ENCODE results near the gene ADAMTS1. TPM values are rescaled to one million over a fixed set of nuclear protein-coding genes. Genes with fewer than 3 reads are reported as not detected.

The ADAMTS1 gene
- total RNA-seq, 1 experiment from 2014 or later: 17.8 TPM

- no peaks in the 10 kb centered on the region for H3K27me3 Mint-ChIP-seq (ENCODE audit: low read depth)
- no peak overlapping the region for H2AK5ac ChIP-seq (ENCODE audit: insufficient read length, low read length)
- no peak overlapping the region for H2BK5ac ChIP-seq (ENCODE audit: insufficient read length, low read length)
- no peak overlapping the region for H2AFZ ChIP-seq (ENCODE audit: low read length)
- no peak overlapping the region for H2BK20ac ChIP-seq (ENCODE audit: low read depth, low read length, poor library complexity, severe bottlenecking)
- H4K20me1 ChIP-seq (ENCODE audit: control insufficient read depth, insufficient read depth, insufficient read length): no peaks in the 10 kb centered on the region
- no peak for DNase-seq
- no peak for TF ChIP-seq CTCF (conservative IDR thresholded peaks at IDR 0.05)
- H3K27ac ChIP-seq (ENCODE audit: insufficient read length, low read depth, low read length): no peak overlapping the region
- no peak overlapping the region for H3K56ac ChIP-seq (ENCODE audit: insufficient read length, low read depth, low read length)
- H3K9ac ChIP-seq (ENCODE audit: extremely low read depth, insufficient read length, low read length): no peak overlapping the region
- H3K79me2 ChIP-seq (ENCODE audit: insufficient read depth, low read length): no peaks in the 10 kb centered on the region
- 0 out of 2 replicates have a peak, but pooled peaks cover 2% of the 10 kb centered on the region for H3K4me1 ChIP-seq (ENCODE audit: insufficient read depth, low read length)
- no peak overlapping the region for H2BK120ac ChIP-seq (ENCODE audit: low read depth, low read length, poor library complexity, severe bottlenecking)
- H4K8ac ChIP-seq (replicated peaks; ENCODE audit: insufficient read length, low read depth, low read length): no peak overlapping the region
- H3K79me1 ChIP-seq (ENCODE audit: insufficient read depth, low read depth, low read length, poor library complexity, severe bottlenecking): no peaks in the 10 kb centered on the region
- H2BK12ac ChIP-seq (ENCODE audit: insufficient read length, low read depth, low read length): no peak overlapping the region
- no peak overlapping the region for H4K5ac ChIP-seq (ENCODE audit: insufficient read length, low read depth, low read length)
- no CpG with 5 or more reads among the region's 8 CpGs for WGBS (ENCODE audit: extremely low coverage, insufficient read length, low lambda C conversion rate)
- no peaks in the 10 kb centered on the region for H3K9me3 ChIP-seq (ENCODE audit: control insufficient read depth, low read depth, low read length)
- no peak overlapping the region for H3K4me2 ChIP-seq (ENCODE audit: insufficient read depth, insufficient read length, low read length)
- H3K18ac ChIP-seq (ENCODE audit: insufficient read length, low read depth, low read length): no peak overlapping the region
- H3K14ac ChIP-seq (ENCODE audit: insufficient read depth, low read length): no peak overlapping the region
- H3K36me3 Mint-ChIP-seq (ENCODE audit: insufficient read depth in 1 of 3, low read depth in 3 of 3): no peaks in the 10 kb centered on the region; a peak in 1 of 7 replicates
- H3K9me3 Mint-ChIP-seq: no peaks in the 10 kb centered on the region; a peak in 1 of 5 replicates
- peaks cover 8 to 14% of the 10 kb centered on the region in 2 experiments for H3K4me1 Mint-ChIP-seq
- H3T11ph ChIP-seq (ENCODE audit: low read length): no peak overlapping the region
- no peaks in the 10 kb centered on the region for H3K27me3 ChIP-seq (ENCODE audit: insufficient read depth, low read length)
- no peak overlapping the region for H4K91ac ChIP-seq (ENCODE audit: insufficient read length, low read depth, low read length)
- no peak overlapping the region for H3K4ac ChIP-seq (ENCODE audit: low read depth, low read length)
- H2BK15ac ChIP-seq (ENCODE audit: low read depth, low read length): no peak overlapping the region
- H3K4me3 Mint-ChIP-seq: no peak overlapping the region
- H3K23me2 ChIP-seq (ENCODE audit: insufficient read length, low read depth, low read length, poor library complexity, severe bottlenecking): no peaks in the 10 kb centered on the region
- H3K27ac Mint-ChIP-seq: no peak overlapping the region
- H3K23ac ChIP-seq (ENCODE audit: insufficient read length, low read depth, low read length): no peak overlapping the region
Measured at GRCh38 chr21:26798856-26799751, 46.1 kb downstream of the ADAMTS1 start.
